IMR-90 (cell line): ENCODE data around the gene BRPF3.

Source experiments
- BHLHE40 ChIP-seq: fragments of 150-350 bp; IDR thresholded peaks from 2 replicates; pipeline ENCODE4 v1.6.1; 2016; ENCODE audit warnings: mild to moderate bottlenecking, low read depth, low read length
- MAFK ChIP-seq: IDR thresholded peaks from 2 replicates; pipeline ENCODE4 v1.6.1; 2012; ENCODE audit warnings: low read depth, low read length, improper control_type of control experiment
- MAZ ChIP-seq: IDR thresholded peaks from 2 replicates; pipeline ENCODE4 v1.6.1; 2012; ENCODE audit warnings: low read depth, mild to moderate bottlenecking, low read length, improper control_type of control experiment, moderate library complexity, borderline replicate concordance
- MXI1 ChIP-seq: IDR thresholded peaks from 2 replicates; pipeline ENCODE4 v1.6.1; 2012; ENCODE audit warnings: low read depth, mild to moderate bottlenecking, low read length, moderate library complexity, borderline replicate concordance
- POLR2A ChIP-seq: IDR thresholded peaks from 2 replicates; pipeline ENCODE4 v1.6.1; 2012; ENCODE audit warnings: mild to moderate bottlenecking, low read depth, low read length
- RCOR1 ChIP-seq: IDR thresholded peaks from 2 replicates; pipeline ENCODE4 v1.6.1; 2012; ENCODE audit warnings: mild to moderate bottlenecking, low read length, improper control_type of control experiment; ENCODE audit not compliant: insufficient replicate concordance
- SMC3 ChIP-seq: fragments of 150-350 bp; IDR thresholded peaks from 2 replicates; pipeline ENCODE4 v1.6.1; 2016; ENCODE audit warnings: low read depth, mild to moderate bottlenecking, antibody characterized with exemption, low read length, moderate library complexity
- TF ChIP-seq, protein P1 (sequence below): conservative IDR thresholded peaks from 2 replicates; pipeline ENCODE4 v1.5.1; 2012; ENCODE audit warnings: mild to moderate bottlenecking, low read depth, low read length, improper control_type of control experiment
- TF ChIP-seq, protein P2 (sequence below): fragments of 150-350 bp; IDR thresholded peaks from 2 replicates; pipeline ENCODE4 v1.6.1; 2016; ENCODE audit warnings: low read depth, mild to moderate bottlenecking, low read length, moderate library complexity, borderline replicate concordance

DNA sequence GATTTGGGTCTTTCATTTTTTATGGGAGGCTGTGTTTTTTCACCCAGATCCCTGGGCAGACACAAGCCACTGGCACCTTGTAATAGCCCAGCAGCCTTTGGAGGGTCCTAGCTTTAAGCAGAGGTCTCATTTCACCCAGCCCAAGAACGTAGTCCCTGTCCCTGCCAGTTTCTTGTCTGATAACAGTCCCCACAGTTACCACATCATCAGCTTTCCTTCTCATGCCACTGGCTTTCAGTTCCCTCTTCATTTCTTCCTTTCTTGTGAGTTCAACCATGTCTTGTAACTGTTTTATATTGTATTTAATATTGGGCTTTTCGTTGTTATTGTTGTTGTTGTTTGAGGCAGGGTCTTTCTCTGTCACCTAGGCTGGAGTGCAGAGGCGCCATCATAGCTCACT is 83.9 kb downstream of the BRPF3 start:
- TF ChIP-seq, protein P1, sequence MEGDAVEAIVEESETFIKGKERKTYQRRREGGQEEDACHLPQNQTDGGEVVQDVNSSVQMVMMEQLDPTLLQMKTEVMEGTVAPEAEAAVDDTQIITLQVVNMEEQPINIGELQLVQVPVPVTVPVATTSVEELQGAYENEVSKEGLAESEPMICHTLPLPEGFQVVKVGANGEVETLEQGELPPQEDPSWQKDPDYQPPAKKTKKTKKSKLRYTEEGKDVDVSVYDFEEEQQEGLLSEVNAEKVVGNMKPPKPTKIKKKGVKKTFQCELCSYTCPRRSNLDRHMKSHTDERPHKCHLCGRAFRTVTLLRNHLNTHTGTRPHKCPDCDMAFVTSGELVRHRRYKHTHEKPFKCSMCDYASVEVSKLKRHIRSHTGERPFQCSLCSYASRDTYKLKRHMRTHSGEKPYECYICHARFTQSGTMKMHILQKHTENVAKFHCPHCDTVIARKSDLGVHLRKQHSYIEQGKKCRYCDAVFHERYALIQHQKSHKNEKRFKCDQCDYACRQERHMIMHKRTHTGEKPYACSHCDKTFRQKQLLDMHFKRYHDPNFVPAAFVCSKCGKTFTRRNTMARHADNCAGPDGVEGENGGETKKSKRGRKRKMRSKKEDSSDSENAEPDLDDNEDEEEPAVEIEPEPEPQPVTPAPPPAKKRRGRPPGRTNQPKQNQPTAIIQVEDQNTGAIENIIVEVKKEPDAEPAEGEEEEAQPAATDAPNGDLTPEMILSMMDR: no peak
- TF ChIP-seq BHLHE40: no peak
- TF ChIP-seq MAFK: no peak
- TF ChIP-seq SMC3: no peak
- TF ChIP-seq, protein P2, sequence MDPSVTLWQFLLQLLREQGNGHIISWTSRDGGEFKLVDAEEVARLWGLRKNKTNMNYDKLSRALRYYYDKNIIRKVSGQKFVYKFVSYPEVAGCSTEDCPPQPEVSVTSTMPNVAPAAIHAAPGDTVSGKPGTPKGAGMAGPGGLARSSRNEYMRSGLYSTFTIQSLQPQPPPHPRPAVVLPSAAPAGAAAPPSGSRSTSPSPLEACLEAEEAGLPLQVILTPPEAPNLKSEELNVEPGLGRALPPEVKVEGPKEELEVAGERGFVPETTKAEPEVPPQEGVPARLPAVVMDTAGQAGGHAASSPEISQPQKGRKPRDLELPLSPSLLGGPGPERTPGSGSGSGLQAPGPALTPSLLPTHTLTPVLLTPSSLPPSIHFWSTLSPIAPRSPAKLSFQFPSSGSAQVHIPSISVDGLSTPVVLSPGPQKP: no peak
- no peak for TF ChIP-seq RCOR1
- no peak for TF ChIP-seq POLR2A
- TF ChIP-seq MAZ: no peak
- no peak for TF ChIP-seq MXI1
